BJ (cell line): Measurements from ENCODE around the gene KCNG2. TPM values are rescaled to one million over a fixed set of nuclear protein-coding genes. Genes with fewer than 3 reads are reported as not detected.

Source experiments
- CTCF ChIA-PET: fragments of 350-600 bp; formaldehyde crosslinking; extraction: SDS; loops from one replicate; lab custom pipeline; 2021; ENCODE audit warnings: antibody characterized with exemption, inconsistent platforms; lab: Yijun Ruan, JAX
- POLR2A ChIA-PET: fragments of 300-600 bp; sonication (Branson Sonifier 250); formaldehyde crosslinking; extraction: SDS; loops from one replicate; lab custom pipeline; 2021; ENCODE audit warnings: antibody characterized with exemption; lab: Charles Lee
- DNase-seq: peaks from one replicate; pipeline ENCODE4 v3.0.0-alpha.2; 2011; ENCODE audit warnings: low read depth
- H3K27me3 ChIP-seq: 2 replicates; pipeline ENCODE4 v1.6.0; 2011; ENCODE audit warnings: low read length; ENCODE audit not compliant: control insufficient read depth, insufficient read depth
- H3K36me3 ChIP-seq: 2 replicates; pipeline ENCODE4 v1.5.1; 2011; ENCODE audit warnings: low read length; ENCODE audit not compliant: control insufficient read depth, insufficient read depth
- H3K4me3 ChIP-seq: 2 replicates; pipeline ENCODE4 v1.5.1; 2011; ENCODE audit warnings: low read depth, mild to moderate bottlenecking, control low read depth, low read length
- polyA plus RNA-seq: library from polyadenylated mRNA; depleted of rRNA; stranded (reverse); fragments of >200 nt; gene quantifications from 2 replicates; pipeline ENCODE4 v1.2.3, GENCODE V29; 2011
- TF ChIP-seq, protein P1 (sequence below): IDR thresholded peaks from 2 replicates; pipeline ENCODE4 v1.5.1; 2011; ENCODE audit warnings: low read depth, mild to moderate bottlenecking, control low read depth, inconsistent platforms, low read length, moderate library complexity; ENCODE audit not compliant: insufficient read depth

The KCNG2 gene
- polyA plus RNA-seq, 1 experiment: not detected

DNA sequence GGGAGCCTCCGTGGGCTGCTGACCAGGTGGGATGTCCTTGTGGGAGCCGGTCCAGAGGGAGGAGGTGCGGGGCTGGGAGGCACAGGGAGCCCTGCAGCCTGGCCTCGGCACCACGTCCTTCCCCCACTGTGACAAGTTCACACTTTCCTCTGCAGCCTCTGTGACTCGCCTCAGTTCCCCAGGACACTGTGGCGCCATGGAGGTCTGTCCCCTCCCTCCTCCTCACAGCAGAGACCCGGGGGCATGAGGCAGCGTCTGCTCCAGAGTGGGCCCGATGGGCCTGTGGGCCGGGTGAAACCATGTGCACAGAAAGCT lies 27.3 kb upstream of the KCNG2 start:
- Histone ChIP-seq H3K36me3 (no peaks in the 10 kb centered on the region), H3K4me3 (no peak overlapping the region), H3K27me3 (0 out of 2 replicates have a peak, but pooled peaks cover 6% of the 10 kb centered on the region)
- no peak for DNase-seq
- CTCF ChIA-PET: no interaction called here
- TF ChIP-seq, protein P1, sequence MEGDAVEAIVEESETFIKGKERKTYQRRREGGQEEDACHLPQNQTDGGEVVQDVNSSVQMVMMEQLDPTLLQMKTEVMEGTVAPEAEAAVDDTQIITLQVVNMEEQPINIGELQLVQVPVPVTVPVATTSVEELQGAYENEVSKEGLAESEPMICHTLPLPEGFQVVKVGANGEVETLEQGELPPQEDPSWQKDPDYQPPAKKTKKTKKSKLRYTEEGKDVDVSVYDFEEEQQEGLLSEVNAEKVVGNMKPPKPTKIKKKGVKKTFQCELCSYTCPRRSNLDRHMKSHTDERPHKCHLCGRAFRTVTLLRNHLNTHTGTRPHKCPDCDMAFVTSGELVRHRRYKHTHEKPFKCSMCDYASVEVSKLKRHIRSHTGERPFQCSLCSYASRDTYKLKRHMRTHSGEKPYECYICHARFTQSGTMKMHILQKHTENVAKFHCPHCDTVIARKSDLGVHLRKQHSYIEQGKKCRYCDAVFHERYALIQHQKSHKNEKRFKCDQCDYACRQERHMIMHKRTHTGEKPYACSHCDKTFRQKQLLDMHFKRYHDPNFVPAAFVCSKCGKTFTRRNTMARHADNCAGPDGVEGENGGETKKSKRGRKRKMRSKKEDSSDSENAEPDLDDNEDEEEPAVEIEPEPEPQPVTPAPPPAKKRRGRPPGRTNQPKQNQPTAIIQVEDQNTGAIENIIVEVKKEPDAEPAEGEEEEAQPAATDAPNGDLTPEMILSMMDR: no peak
- POLR2A ChIA-PET: no interaction called here

DNA sequence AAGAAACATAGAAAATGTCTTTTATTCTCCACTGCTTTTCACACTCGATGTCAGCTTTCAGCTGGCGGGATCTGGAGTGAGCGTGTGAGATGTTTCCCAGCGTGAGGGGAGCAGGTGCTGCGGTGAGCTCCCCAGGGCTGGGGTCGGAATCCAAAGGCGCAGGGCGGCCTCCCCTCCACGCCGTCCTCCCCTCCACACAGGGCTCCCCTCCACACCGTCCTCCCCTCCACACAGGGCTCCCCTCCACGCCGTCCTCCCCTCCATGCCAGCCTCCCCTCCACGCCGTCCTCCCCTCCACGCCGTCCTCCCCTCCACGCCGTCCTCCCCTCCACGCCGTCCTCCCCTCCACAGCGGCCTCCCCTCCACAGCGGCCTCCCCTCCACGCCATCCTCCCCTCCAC lies 26.9 kb upstream of the KCNG2 start:
- Histone ChIP-seq H3K4me3 (no peak overlapping the region), H3K27me3 (0 out of 2 replicates have a peak, but pooled peaks cover 6% of the 10 kb centered on the region), H3K36me3 (no peaks in the 10 kb centered on the region)
- ChIA-PET CTCF (no interaction called here), POLR2A (no interaction called here)
- TF ChIP-seq, protein P1: no peak
- no peak for DNase-seq

DNA sequence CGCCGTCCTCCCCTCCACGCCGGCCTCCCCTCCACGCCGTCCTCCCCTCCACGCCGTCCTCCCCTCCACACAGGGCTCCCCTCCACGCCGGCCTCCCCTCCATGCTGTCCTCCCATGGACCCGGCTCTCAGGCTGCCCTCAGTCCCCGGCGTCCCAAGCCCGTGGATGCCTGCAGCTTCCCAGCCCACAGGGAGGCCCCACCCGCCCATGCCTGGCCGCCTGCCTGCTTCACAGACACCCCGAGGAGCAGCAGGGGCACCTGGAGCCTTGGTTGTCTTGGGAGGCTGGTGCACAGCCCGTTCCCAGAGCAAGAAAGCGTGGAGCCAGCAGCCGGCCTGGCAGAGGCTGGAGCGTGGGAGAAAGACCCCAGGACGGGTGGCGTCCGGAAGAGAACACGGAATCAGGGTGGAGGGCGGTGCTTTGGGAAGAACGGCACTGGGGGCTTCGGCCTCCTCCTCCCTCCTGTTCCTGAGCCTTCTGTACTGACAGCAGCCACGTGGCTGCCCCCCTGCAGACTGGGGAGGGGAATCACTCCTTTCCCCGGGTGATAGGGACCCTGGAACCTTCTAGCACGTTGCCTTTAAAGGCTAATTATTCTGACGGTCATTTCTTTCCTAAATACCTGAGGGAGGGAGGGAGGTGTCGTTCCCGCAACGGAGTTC lies 26.2 kb upstream of the KCNG2 start:
- H3K27me3 ChIP-seq: 0 out of 2 replicates have a peak, but pooled peaks cover under 1% of the 10 kb centered on the region
- no peak for DNase-seq
- TF ChIP-seq, protein P1: no peak
- CTCF ChIA-PET: no interaction called here
- no peak overlapping the region for H3K4me3 ChIP-seq
- H3K36me3 ChIP-seq: no peaks in the 10 kb centered on the region
- POLR2A ChIA-PET: no interaction called here

DNA sequence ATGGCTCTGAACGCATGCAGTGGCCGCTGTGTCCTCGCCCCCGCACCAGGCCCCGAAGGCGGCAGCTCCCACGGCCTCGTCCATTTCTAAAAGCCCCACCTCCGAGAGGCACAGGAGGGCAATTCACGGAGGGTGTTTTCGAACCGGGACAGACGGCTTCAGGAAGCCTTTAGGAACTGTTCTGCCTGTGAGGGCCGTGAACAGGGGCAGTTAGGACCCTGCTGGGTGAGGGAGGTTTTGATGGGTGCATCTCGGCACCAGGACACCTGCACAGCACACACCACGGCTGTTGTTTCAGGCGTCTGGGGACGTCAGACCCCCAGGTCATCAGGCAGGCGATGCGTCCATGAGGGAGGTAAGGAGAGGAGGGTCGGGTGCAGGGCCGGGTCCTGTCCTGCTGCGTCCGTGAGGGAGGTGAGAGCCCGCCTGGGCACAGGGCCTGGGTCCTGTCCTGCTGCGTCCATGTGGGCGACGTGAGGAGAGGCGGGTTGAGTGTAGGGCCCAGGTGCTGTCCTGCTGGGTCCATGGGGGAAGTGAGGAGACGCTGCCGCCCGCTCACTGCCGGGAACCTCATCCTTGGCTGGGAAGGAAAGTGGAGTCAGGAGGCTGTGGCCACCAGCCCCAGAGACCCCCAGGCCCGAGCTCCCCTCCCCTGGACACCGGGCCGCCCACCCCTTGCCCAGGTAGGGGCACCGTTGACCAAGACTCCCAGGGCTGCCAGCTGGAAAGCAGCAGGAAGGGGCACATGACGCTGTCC lies 25.5 kb upstream of the KCNG2 start:
- ChIA-PET CTCF (no interaction called here), POLR2A (no interaction called here)
- Histone ChIP-seq H3K4me3 (no peak overlapping the region), H3K36me3 (no peaks in the 10 kb centered on the region), H3K27me3 (no peaks in the 10 kb centered on the region)
- TF ChIP-seq, protein P1: no peak
- DNase-seq: no peak

DNA sequence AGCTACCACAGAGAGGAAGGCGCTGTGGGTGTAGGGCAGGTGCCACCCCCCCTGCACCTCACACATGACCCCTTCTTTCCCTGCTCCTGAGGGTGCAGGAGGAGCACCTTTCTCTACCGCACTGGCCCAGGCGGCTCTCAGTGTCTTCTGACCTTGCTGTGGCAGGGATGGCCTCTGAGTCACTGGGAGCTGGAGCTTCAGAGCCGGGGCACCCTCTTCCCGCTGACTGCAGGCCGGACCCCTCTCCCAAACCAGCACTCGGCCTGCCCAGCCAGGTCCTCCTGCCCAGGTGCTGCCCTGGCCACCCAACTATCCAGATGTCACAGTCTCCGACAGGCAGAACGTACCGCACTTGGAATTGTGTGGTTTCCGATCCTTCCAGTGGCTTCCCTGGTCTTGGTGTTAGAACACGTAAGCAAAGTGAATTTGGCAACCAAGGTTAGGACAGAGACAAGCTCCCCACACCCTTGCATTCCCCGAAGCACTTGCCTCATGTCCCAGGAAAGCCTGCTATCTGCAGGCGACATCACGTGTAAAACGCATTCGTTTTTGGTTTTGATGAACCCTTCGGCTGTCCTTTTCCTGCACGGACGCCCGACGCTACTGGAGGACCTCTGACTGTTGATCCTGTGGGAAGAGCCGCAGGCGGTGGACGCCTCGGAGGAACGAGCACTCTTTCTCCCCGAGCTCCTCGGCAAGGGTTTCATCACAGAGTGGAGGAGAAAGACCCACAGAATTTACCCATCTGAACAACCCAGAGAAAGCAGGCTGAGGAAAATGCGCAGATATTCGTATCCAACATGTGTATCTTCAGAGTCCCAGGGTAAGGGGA lies 24.7 kb upstream of the KCNG2 start:
- ChIA-PET CTCF (no interaction called here), POLR2A (no interaction called here)
- Histone ChIP-seq H3K4me3 (no peak overlapping the region), H3K36me3 (no peaks in the 10 kb centered on the region), H3K27me3 (peaks cover 3% of the 10 kb centered on the region; the same call in 1 of the 2 replicates)
- no peak for DNase-seq
- TF ChIP-seq, protein P1: no peak
